CD14-positive monocyte (primary cell): ENCODE results near the gene KCNT1. TPM values are rescaled to one million over a fixed set of nuclear protein-coding genes. Genes with fewer than 3 reads are reported as not detected.

Experiments used
- DNase-seq, 3 donors: peaks; one replicate each; pipeline ENCODE4 v3.0.0-alpha.2; 2011 to 2022
- H2AFZ ChIP-seq: 2 replicates; pipeline ENCODE4 v1.6.0; 2012; ENCODE audit warnings: mild to moderate bottlenecking, low read depth, low read length, inconsistent platforms; ENCODE audit not compliant: insufficient read depth, poor library complexity, severe bottlenecking
- H3K27ac ChIP-seq, 2 donors: 1 replicate in 1 of 2; 2 replicates in 1 of 2; pipeline ENCODE4 v1.5.1; 2012 to 2013; ENCODE audit warnings: low read length in 2 of 2, control low read depth in 1 of 2, inconsistent platforms in 1 of 2, low read depth in 1 of 2, mild to moderate bottlenecking in 1 of 2
- H3K27me3 ChIP-seq, 2 donors: one replicate each; pipeline versions ENCODE4 v1.6.0 to v1.6.1; 2011 to 2013; ENCODE audit warnings: low read length in 2 of 2; ENCODE audit not compliant: control insufficient read depth in 2 of 2, insufficient read depth in 2 of 2
- H3K36me3 ChIP-seq, 2 donors: replicated peaks in 1 of 2; 1 replicate in 1 of 2; 2 replicates in 1 of 2; pipeline versions ENCODE4 v1.5.1 to v1.6.1; 2012 to 2013; ENCODE audit warnings: low read length in 2 of 2, control low read depth in 1 of 2, inconsistent platforms in 1 of 2, mild to moderate bottlenecking in 1 of 2; ENCODE audit not compliant: insufficient read depth in 2 of 2, control insufficient read depth in 1 of 2
- H3K4me1 ChIP-seq, 2 donors: 1 replicate in 1 of 2; 2 replicates in 1 of 2; pipeline versions ENCODE4 v1.5.1 to v1.6.1; 2012 to 2013; ENCODE audit warnings: low read length in 2 of 2, control low read depth in 1 of 2, inconsistent platforms in 1 of 2, mild to moderate bottlenecking in 1 of 2, moderate library complexity in 1 of 2; ENCODE audit not compliant: insufficient read depth in 2 of 2, control insufficient read depth in 1 of 2
- H3K4me2 ChIP-seq: replicated peaks from 2 replicates; pipeline ENCODE3; 2012; ENCODE audit warnings: low read length, moderate library complexity, mild to moderate bottlenecking; ENCODE audit not compliant: poor library complexity, severe bottlenecking; ENCODE audit errors: extremely low read depth
- H3K4me3 ChIP-seq, 3 experiments: fragments of 200-600 bp in 1 of 3; sonication (generic) in 1 of 3; replicated peaks in 1 of 3; 1 replicate in 2 of 3; 2 replicates in 1 of 3; pipeline ENCODE4 v1.5.1; 2011 to 2013; ENCODE audit warnings: low read length in 3 of 3, mild to moderate bottlenecking in 3 of 3, control low read depth in 2 of 3, low read depth in 2 of 3, inconsistent platforms in 1 of 3, moderate library complexity in 1 of 3
- H3K79me2 ChIP-seq: 2 replicates; pipeline ENCODE4 v1.6.0; 2012; ENCODE audit warnings: mild to moderate bottlenecking, control low read depth, inconsistent platforms, low read length, moderate library complexity; ENCODE audit not compliant: insufficient read depth
- H3K9ac ChIP-seq: 2 replicates; pipeline ENCODE4 v1.6.0; 2017; ENCODE audit warnings: low read length, mild to moderate bottlenecking; ENCODE audit not compliant: insufficient read depth, poor library complexity, severe bottlenecking
- H3K9me3 ChIP-seq, 2 donors: replicated peaks in 1 of 2; 1 replicate in 1 of 2; 2 replicates in 1 of 2; pipeline versions ENCODE4 v1.5.1 to v1.6.1; 2012 to 2013; ENCODE audit warnings: low read length in 2 of 2, control low read depth in 1 of 2; ENCODE audit not compliant: control insufficient read depth in 1 of 2, insufficient read depth in 1 of 2
- H4K20me1 ChIP-seq: 2 replicates; pipeline ENCODE4 v1.6.0; 2012; ENCODE audit warnings: mild to moderate bottlenecking, low read length, control low read depth, moderate library complexity; ENCODE audit not compliant: insufficient read depth
- H3K27ac Mint-ChIP-seq, 7 donors: one replicate each; pipeline ENCODE4 v1.8.0; 2020; ENCODE audit warnings: mild to moderate bottlenecking in 7 of 7, mixed read lengths in 7 of 7, moderate library complexity in 6 of 7, inconsistent platforms in 2 of 7
- H3K27me3 Mint-ChIP-seq, 3 donors: one replicate each; pipeline ENCODE4 v1.8.0; 2021 to 2022; ENCODE audit warnings: low read depth in 3 of 3, mild to moderate bottlenecking in 3 of 3, mixed read lengths in 3 of 3, moderate library complexity in 3 of 3, inconsistent platforms in 1 of 3
- H3K36me3 Mint-ChIP-seq, 2 donors: one replicate each; pipeline ENCODE4 v1.8.0; 2020; ENCODE audit warnings: mixed read lengths in 2 of 2, inconsistent platforms in 1 of 2, mild to moderate bottlenecking in 1 of 2
- H3K4me1 Mint-ChIP-seq: one replicate; pipeline ENCODE4 v1.8.0; 2020; ENCODE audit warnings: mild to moderate bottlenecking, mixed read lengths
- H3K4me3 Mint-ChIP-seq, 2 donors: one replicate each; pipeline ENCODE4 v1.8.0; 2020; ENCODE audit warnings: mild to moderate bottlenecking in 2 of 2, mixed read lengths in 2 of 2, moderate library complexity in 1 of 2
- H3K9me3 Mint-ChIP-seq, 7 donors: one replicate each; pipeline ENCODE4 v1.8.0; 2020 to 2022; ENCODE audit warnings: mixed read lengths in 7 of 7, mild to moderate bottlenecking in 6 of 7, moderate library complexity in 6 of 7, inconsistent platforms in 2 of 7
- CTCF ChIP-seq: fragments of 200-600 bp; IDR thresholded peaks from one replicate; pipeline ENCODE4 v1.8.0; 2022; ENCODE audit warnings: antibody characterized with exemption, mild to moderate bottlenecking
- WGBS: methylation state at CpG from one replicate; pipeline ENCODE4 v1.1.5; 2013; ENCODE audit warnings: missing lambda C conversion rate; ENCODE audit not compliant: insufficient coverage; 5-methylcytosine and 5-hydroxymethylcytosine counted together
- intact Hi-C, 2 donors: fragments of 100-400 bp; cut with micrococcal nuclease; formaldehyde crosslinking; loops; one replicate each; pipeline versions ENCODE4 v1.15.0 to v1.15.1; 2023
- polyA plus RNA-seq, 3 donors: library from polyadenylated mRNA; depleted of rRNA in 1 of 3; unstranded in 2 of 3; stranded (reverse) in 1 of 3; fragments of 300-500 nt in 2 of 3; fragments of >200 nt in 1 of 3; fragmentation: Illumina TruSeq in 2 of 3; gene quantifications; 1 replicate in 2 of 3; 2 replicates in 1 of 3; pipeline ENCODE4 v1.2.3, GENCODE V29; 2012 to 2021

KCNT1 gene
- polyA plus RNA-seq, 3 donors: not detected

GRCh38 chr9:135776893-135777622 lies 75.1 kb downstream of the KCNT1 start:
- no peak overlapping the region for H3K27ac ChIP-seq
- H3K4me3 Mint-ChIP-seq: no peak overlapping the region
- H3K27me3 Mint-ChIP-seq: peaks cover 0 to 3% (median 1%) of the 10 kb centered on the region in 3 donors
- no peaks in the 10 kb centered on the region for H3K9me3 Mint-ChIP-seq
- no peaks in the 10 kb centered on the region for H3K36me3 ChIP-seq
- no peaks in the 10 kb centered on the region for H3K36me3 Mint-ChIP-seq
- H3K9ac ChIP-seq: no peak overlapping the region
- H3K4me3 ChIP-seq: no peak overlapping the region
- no peaks in the 10 kb centered on the region for H3K27me3 ChIP-seq
- H2AFZ ChIP-seq: no peak overlapping the region
- H4K20me1 ChIP-seq: no peaks in the 10 kb centered on the region
- no peaks in the 10 kb centered on the region for H3K9me3 ChIP-seq
- no peaks in the 10 kb centered on the region for H3K4me1 Mint-ChIP-seq
- H3K4me2 ChIP-seq: no peak overlapping the region
- no peaks in the 10 kb centered on the region for H3K4me1 ChIP-seq
- no peaks in the 10 kb centered on the region for H3K79me2 ChIP-seq
- DNase-seq: no peak
- intact Hi-C loops: no loop called here
- no peak for TF ChIP-seq CTCF
- 88% methylated on average over 19 of the region's 25 CpGs for WGBS
- no peak overlapping the region for H3K27ac Mint-ChIP-seq

- no peaks in the 10 kb centered on the region for H3K36me3 ChIP-seq
- H3K9me3 Mint-ChIP-seq: no peaks in the 10 kb centered on the region
- H3K4me1 ChIP-seq: no peaks in the 10 kb centered on the region
- H3K4me1 Mint-ChIP-seq: no peaks in the 10 kb centered on the region
- H3K4me3 Mint-ChIP-seq: no peak overlapping the region
- no peak for DNase-seq
- H3K4me3 ChIP-seq: no peak overlapping the region
- no peak overlapping the region for H3K4me2 ChIP-seq
- H3K27me3 Mint-ChIP-seq: peaks cover 0 to 3% (median 1%) of the 10 kb centered on the region in 3 donors
- TF ChIP-seq CTCF: no peak
- no peaks in the 10 kb centered on the region for H3K27me3 ChIP-seq
- H3K27ac ChIP-seq: no peak overlapping the region
- H2AFZ ChIP-seq: no peak overlapping the region
- intact Hi-C loops: no loop called here
- H4K20me1 ChIP-seq: no peaks in the 10 kb centered on the region
- H3K79me2 ChIP-seq: no peaks in the 10 kb centered on the region
- no peaks in the 10 kb centered on the region for H3K9me3 ChIP-seq
- H3K36me3 Mint-ChIP-seq: no peaks in the 10 kb centered on the region
- no peak overlapping the region for H3K9ac ChIP-seq
- no peak overlapping the region for H3K27ac Mint-ChIP-seq
Observed at GRCh38 chr9:135777623-135778177, 75.7 kb downstream of the KCNT1 start.
